ENCODE results near the gene RNF166.

Gene RNF166

GRCh38 chr16:88719933-88720296 is 13.7 kb upstream of the RNF166 start:
- no peak for TF ChIP-seq CTCF (IDR thresholded peaks at IDR 0.05; ENCODE audit: low read depth, low read length, missing control alignments)
- no peak overlapping the region for H3K4me3 ChIP-seq (replicated peaks; ENCODE audit: low read depth, low read length)
- no peak for DNase-seq (ENCODE audit: extremely low read depth, low read depth)

- H3K4me3 ChIP-seq (replicated peaks; ENCODE audit: low read depth, low read length), result no peak overlapping the region
- no peak for DNase-seq (ENCODE audit: extremely low read depth, low read depth)
- TF ChIP-seq CTCF (IDR thresholded peaks at IDR 0.05; ENCODE audit: low read depth, low read length, missing control alignments), result no peak
Measured at GRCh38 chr16:88719267-88719932, 13.2 kb upstream of the RNF166 start.

- TF ChIP-seq CTCF (IDR thresholded peaks at IDR 0.05; ENCODE audit: low read depth, low read length, missing control alignments), result no peak
- no peak overlapping the region for H3K4me3 ChIP-seq (replicated peaks; ENCODE audit: low read depth, low read length)
- no peak for DNase-seq (ENCODE audit: extremely low read depth, low read depth)
Measured at GRCh38 chr16:88718178-88718577, 12.0 kb upstream of the RNF166 start.

GRCh38 chr16:88716601-88717001 is 10.4 kb upstream of the RNF166 start:
- no peak for TF ChIP-seq CTCF (IDR thresholded peaks at IDR 0.05; ENCODE audit: low read depth, low read length, missing control alignments)
- no peak for DNase-seq (ENCODE audit: extremely low read depth, low read depth)
- no peak overlapping the region for H3K4me3 ChIP-seq (replicated peaks; ENCODE audit: low read depth, low read length)

GRCh38 chr16:88716201-88716600 is 10.0 kb upstream of the RNF166 start:
- no peak overlapping the region for H3K4me3 ChIP-seq (replicated peaks; ENCODE audit: low read depth, low read length)
- TF ChIP-seq CTCF (IDR thresholded peaks at IDR 0.05; ENCODE audit: low read depth, low read length, missing control alignments), result no peak
- no peak for DNase-seq (ENCODE audit: extremely low read depth, low read depth)

GRCh38 chr16:88715312-88716190 is 9.3 kb upstream of the RNF166 start:
- H3K4me3 ChIP-seq (replicated peaks; ENCODE audit: low read depth, low read length), result no peak overlapping the region
- DNase-seq (ENCODE audit: extremely low read depth, low read depth), result no peak
- TF ChIP-seq CTCF (IDR thresholded peaks at IDR 0.05; ENCODE audit: low read depth, low read length, missing control alignments), result no peak
